ENCODE data around the gene ENGASE.

ENGASE gene

GRCh38 chr17:79088247-79088996, 13.8 kb downstream of the ENGASE start:
- FAIRE-seq (no peak), DNase-seq (ENCODE audit: extremely low spot score, insufficient read length, low read depth) (no peak)

- FAIRE-seq, result no peak
- DNase-seq (ENCODE audit: extremely low spot score, insufficient read length, low read depth), result no peak
Measured at GRCh38 chr17:79088997-79089328, 14.3 kb downstream of the ENGASE start.

DNA sequence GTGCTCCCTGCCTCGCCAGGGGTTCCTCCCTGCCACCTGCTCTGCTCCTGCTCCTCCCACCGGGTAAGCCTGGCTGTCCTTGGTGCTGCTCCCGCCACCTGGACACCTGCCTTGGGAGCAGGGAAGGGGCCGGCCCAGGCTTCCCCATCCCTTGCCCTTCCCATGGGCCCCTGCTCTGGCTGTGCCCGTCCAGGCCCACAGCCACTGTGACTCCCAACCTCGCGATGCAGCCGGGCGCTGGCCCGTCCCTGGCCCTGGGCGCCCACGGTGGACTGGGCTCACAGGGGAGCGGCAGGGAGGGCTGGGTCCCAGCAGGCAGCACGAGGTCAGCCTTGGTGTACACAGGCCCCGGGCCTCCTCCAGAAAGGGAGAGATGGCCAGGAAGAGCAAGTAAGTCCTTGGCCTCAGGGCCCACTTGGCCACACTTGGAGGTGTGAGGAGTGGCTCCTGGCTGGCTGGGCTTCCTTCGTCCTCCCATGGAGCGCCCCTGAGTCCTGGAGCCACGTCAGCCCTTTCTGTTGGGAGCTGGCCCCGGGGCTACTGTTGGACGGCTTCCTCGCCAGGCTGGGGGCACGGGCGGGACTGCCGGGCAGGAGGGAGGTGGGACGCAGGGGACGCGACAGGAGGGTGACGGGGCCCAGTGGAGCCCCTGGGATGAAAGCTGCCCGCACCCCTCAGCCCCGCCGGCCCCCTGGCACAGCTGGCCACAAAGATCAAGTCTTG, 15.3 kb downstream of the ENGASE start:
- DNase-seq (ENCODE audit: extremely low spot score, insufficient read length, low read depth), result no peak
- no peak for FAIRE-seq

- DNase-seq (ENCODE audit: extremely low spot score, insufficient read length, low read depth), result no peak
- no peak for FAIRE-seq
Measured at GRCh38 chr17:79090443-79091225, 16.0 kb downstream of the ENGASE start.

- no peak for FAIRE-seq
- no peak for DNase-seq (ENCODE audit: extremely low spot score, insufficient read length, low read depth)
Measured at GRCh38 chr17:79091226-79091670, 16.6 kb downstream of the ENGASE start.

- FAIRE-seq, result no peak
- no peak for DNase-seq (ENCODE audit: extremely low spot score, insufficient read length, low read depth)
Measured at GRCh38 chr17:79092567-79092966, 17.9 kb downstream of the ENGASE start.

GRCh38 chr17:79093270-79093669, 18.6 kb downstream of the ENGASE start:
- FAIRE-seq, result no peak
- no peak for DNase-seq (ENCODE audit: extremely low spot score, insufficient read length, low read depth)

DNA sequence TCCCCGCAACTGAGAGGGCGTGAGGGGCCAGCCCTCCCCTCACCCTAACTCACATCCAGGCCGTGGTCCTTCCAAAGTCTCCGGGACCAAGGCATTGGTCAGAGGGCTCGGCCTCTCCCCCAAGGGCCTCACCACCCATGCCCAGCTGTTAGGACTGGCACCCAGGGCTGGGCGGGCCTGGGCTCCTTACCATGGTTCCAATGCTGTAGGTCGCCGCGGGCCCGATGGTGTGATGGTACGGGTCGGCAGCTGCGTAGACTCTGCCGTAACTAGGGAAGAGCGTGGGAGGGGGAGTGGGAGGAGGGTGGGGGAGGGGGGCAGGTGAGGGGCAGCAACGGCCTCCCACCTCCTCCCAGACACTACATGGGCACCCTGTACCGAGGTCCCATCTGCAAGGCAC, 19.6 kb downstream of the ENGASE start:
- DNase-seq (ENCODE audit: extremely low spot score, insufficient read length, low read depth) (no peak), FAIRE-seq (no peak)

- no peak for FAIRE-seq
- DNase-seq (ENCODE audit: extremely low spot score, insufficient read length, low read depth), result no peak
Measured at GRCh38 chr17:79095345-79096055, 20.9 kb downstream of the ENGASE start.

- DNase-seq (ENCODE audit: extremely low spot score, insufficient read length, low read depth) (no peak), FAIRE-seq (no peak)
Measured at GRCh38 chr17:79096477-79096876, 21.9 kb downstream of the ENGASE start.

DNA sequence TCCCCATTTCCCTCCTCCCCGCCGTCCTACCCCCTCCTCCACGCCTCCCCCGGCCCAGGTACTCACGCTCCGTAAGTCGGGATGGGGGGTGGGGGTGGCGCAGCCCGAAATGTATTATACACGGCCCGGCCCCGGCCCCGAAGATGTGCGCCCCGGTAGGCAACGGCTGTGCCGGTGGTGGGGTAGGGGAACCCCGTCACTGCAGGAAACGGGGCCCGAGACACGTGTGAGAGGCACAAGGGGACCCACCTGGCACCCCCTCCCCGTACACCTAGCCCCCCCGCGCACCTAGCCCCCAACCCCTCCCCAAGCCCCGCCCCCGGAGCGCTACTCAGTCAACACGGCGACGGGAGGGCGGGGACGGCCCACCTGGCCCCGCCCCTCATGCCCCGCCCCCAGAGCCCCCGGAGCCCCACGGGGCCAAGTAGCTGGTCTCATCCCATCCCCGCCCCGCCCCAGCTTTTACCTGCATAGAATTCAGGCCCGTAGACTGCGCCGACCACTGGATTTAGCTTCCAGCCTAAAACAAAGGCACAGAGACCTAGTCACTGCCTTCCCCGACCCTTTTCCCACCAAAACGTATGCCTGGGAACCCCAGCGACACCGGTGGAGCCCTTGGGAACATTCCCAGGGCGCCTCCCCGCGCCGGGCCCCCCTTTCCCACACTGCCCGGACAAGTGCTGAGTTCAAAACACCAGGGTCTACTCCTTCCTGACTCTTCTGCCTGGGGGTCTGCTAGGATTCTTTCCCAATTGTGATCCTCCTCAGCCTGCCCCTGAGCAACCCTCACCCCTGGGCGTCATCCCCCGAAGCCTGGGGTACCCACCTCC, 22.8 kb downstream of the ENGASE start:
- FAIRE-seq (no peak), DNase-seq (ENCODE audit: extremely low spot score, insufficient read length, low read depth) (no peak)

- no peak for FAIRE-seq
- no peak for DNase-seq (ENCODE audit: extremely low spot score, insufficient read length, low read depth)
Measured at GRCh38 chr17:79098282-79098867, 23.8 kb downstream of the ENGASE start.

DNA sequence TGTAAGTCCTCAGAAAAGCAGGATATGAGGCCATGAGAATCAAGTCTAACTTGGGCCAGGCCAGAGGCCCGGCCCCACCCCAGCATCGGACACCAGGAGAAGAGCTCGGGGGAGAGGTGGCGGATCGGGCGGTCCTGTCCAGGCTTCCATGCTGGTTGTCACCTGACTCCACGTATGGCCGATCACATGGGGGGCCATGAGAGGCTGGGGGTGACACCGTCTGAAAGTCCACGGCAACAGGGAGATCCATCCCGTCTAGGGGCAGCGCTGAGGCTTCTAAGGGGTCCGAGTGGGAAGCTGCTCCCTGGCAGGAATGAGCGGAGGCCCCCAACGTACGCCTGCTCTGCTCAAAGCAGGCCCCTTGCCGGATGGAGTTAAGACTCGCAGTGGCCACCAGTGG, 25.8 kb downstream of the ENGASE start:
- FAIRE-seq, result no peak
- DNase-seq (ENCODE audit: extremely low spot score, insufficient read length, low read depth), result no peak

DNA sequence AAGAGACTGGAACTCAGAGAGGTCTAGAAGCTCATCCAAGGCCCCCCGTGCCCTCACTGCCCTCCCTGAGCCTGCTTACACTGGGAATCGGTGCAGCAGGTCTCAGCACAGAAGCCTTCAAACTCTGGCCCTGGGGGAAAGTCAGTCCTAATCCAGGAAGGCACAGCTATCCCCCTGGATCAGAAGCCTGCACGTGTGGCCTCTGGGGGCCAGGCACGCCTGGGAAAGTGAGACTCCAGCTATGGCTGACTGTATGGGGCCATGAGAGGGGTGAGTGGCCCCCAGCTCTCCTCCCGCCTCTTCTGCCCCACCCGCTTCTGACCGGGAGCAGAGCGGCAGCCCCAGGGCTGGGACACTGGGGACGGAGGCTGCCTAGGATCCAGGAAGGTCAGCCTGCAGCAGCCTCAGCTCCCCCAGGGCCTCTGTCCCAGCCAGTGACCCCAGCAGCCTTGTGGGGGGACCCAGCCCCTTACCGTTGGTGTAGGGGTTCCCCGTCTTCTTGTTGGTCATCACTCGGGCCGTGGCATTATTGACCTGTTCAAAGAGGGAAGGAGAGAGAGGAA, 26.6 kb downstream of the ENGASE start:
- DNase-seq (ENCODE audit: extremely low spot score, insufficient read length, low read depth), result no peak

DNA sequence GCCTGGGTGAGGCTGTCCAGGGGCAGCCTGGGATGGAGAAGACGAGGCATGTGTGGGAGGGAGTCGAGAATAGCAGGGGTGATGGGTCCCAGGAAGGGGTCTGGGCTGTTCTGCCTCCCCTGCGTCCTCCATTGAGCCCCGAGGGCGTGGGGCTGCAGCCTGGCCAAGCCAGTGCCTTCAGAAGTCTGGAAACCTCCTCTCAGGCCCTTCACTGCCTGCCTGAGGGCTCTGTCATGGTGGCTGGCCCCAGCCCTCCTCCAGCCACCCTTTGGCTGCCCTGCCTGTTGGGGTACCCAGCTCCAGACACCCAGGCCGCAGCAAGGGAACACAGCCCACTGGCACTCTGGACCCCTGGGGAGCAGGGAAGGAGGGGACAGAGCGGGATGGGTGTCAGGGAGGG, 27.6 kb downstream of the ENGASE start:
- no peak for FAIRE-seq
- DNase-seq (ENCODE audit: extremely low spot score, insufficient read length, low read depth), result no peak

More for the DNA sequence above, 26.6 kb downstream of the ENGASE start:
- FAIRE-seq, result no peak

GRCh38 chr17:79104898-79105600, 30.4 kb downstream of the ENGASE start:
- DNase-seq (ENCODE audit: extremely low spot score, insufficient read length, low read depth) (no peak), FAIRE-seq (no peak)

DNA sequence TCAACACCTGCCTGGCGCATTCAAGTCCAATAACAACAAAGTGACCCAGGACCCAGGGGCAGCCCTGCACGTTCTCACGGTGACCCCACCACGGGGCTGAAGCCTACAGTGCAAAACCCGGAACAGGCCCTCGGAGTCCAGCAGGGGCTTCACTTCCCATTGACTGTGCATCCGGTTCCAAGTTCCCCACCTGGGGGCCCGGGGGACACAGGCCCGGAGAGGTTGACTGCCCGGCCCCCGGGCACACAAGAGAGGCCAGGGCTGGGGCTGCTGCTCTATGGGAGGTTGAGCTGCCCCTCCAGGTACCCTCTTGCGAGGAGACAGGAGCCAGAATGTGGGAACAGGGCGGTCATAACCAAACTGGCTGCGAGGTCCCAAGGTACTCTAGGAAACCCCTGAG, 31.3 kb downstream of the ENGASE start:
- DNase-seq (ENCODE audit: extremely low spot score, insufficient read length, low read depth) (no peak), FAIRE-seq (no peak)

GRCh38 chr17:79106958-79107357, 32.3 kb downstream of the ENGASE start:
- DNase-seq (ENCODE audit: extremely low spot score, insufficient read length, low read depth) (no peak), FAIRE-seq (no peak)

Measured in GM18507 (cell line).